A549 (cell line): ENCODE measurements around the gene PPM1L. TPM values are rescaled to one million over a fixed set of nuclear protein-coding genes. Genes with fewer than 3 reads are reported as not detected.

Experiments
- ATAC-seq, 2 experiments: fragments of 200-7000 bp in 1 of 2; fragments of >200 bp in 1 of 2; cut with Nextera tagmentation in 1 of 2; cut with Tn5 transposase in 1 of 2; 3 replicates each; pipeline versions ENCODE4 v1.8.0 to v1.9.1; 2018 to 2020; ENCODE audit warnings: mild to moderate bottlenecking in 1 of 2, moderate library complexity in 1 of 2
- CTCF ChIA-PET: fragments of 300-600 bp; sonication (Branson Sonifier 250); formaldehyde crosslinking; extraction: SDS; loops from one replicate; lab custom pipeline; 2021; ENCODE audit warnings: antibody characterized with exemption, inconsistent platforms; lab: Yijun Ruan, JAX
- POLR2A ChIA-PET: fragments of 350-600 bp; formaldehyde crosslinking; extraction: SDS; loops from one replicate; lab custom pipeline; 2021; ENCODE audit warnings: antibody characterized with exemption, inconsistent platforms; lab: Yijun Ruan, JAX
- DNase-seq, 2 experiments: peaks; one replicate each; pipeline versions ENCODE4 v3.0.0 to v3.0.0-alpha.2; 2011 to 2016; ENCODE audit warnings: low read depth in 1 of 2, low spot score in 1 of 2
- FAIRE-seq: peaks from 2 replicates; lab custom pipeline; 2011; peaks lifted over from hg19 to GRCh38; lab: Jason Lieb, UNC
- H3K27ac ChIP-seq, 2 experiments: fragments of >200 bp; sonication (Bioruptor Twin); formaldehyde crosslinking; 3 replicates each; pipeline ENCODE4 v1.5.1; 2016 to 2017
- H3K4me1 ChIP-seq: fragments of >200 bp; sonication (Bioruptor Twin); formaldehyde crosslinking; 3 replicates; pipeline ENCODE4 v1.6.1; 2016
- H3K4me2 ChIP-seq: fragments of >200 bp; sonication (Bioruptor Twin); formaldehyde crosslinking; 3 replicates; pipeline ENCODE4 v1.6.1; 2016
- H3K4me3 ChIP-seq: fragments of >200 bp; sonication (Bioruptor Twin); formaldehyde crosslinking; 3 replicates; pipeline ENCODE4 v1.5.1; 2016
- H3K9me3 ChIP-seq: fragments of >200 bp; sonication (Bioruptor Twin); formaldehyde crosslinking; 3 replicates; pipeline ENCODE4 v1.6.1; 2016
- BHLHE40 ChIP-seq: IDR thresholded peaks from 2 replicates; pipeline ENCODE4 v1.6.1; 2012; ENCODE audit warnings: low read depth, low read length, inconsistent platforms
- CEBPB ChIP-seq, 2 experiments: fragments of >200 bp in 1 of 2; sonication (Bioruptor Twin) in 1 of 2; formaldehyde crosslinking in 1 of 2; IDR thresholded peaks; 2 replicates each; pipeline ENCODE4 v1.6.1; 2012 to 2016
- CHD2 ChIP-seq: fragments of 150-350 bp; IDR thresholded peaks from 2 replicates; pipeline ENCODE4 v1.6.1; 2014; ENCODE audit warnings: low read length; ENCODE audit not compliant: partially characterized antibody
- CHD4 ChIP-seq: fragments of 200-600 bp; sonication (generic); IDR thresholded peaks from 2 replicates; pipeline ENCODE4 v1.6.1; 2016; ENCODE audit warnings: antibody characterized with exemption, mild to moderate bottlenecking, borderline replicate concordance
- ELK1 ChIP-seq: fragments of 150-350 bp; IDR thresholded peaks from 2 replicates; pipeline ENCODE4 v1.6.1; 2014; ENCODE audit warnings: low read depth, mild to moderate bottlenecking, low read length
- ESRRA ChIP-seq: fragments of 150-350 bp; IDR thresholded peaks from 2 replicates; pipeline ENCODE4 v1.6.1; 2014; ENCODE audit warnings: mild to moderate bottlenecking, low read length, borderline replicate concordance
- FOSB ChIP-seq: fragments of 250-450 bp; sonication (Bioruptor Pico); IDR thresholded peaks from 2 replicates; pipeline ENCODE4 v1.5.0; 2020; ENCODE audit warnings: mild to moderate bottlenecking, moderate library complexity
- FOSL2 ChIP-seq, 2 experiments: fragments of 450-650 bp in 1 of 2; fragments of >200 bp in 1 of 2; sonication (Bioruptor Twin) in 1 of 2; formaldehyde crosslinking; IDR thresholded peaks; 2 replicates each; pipeline versions ENCODE4 v1.5.0 to v1.6.1; 2016 to 2020; ENCODE audit warnings: mild to moderate bottlenecking in 1 of 2, moderate library complexity in 1 of 2
- FOXS1 ChIP-seq: fragments of 250-450 bp; sonication (Bioruptor Pico); IDR thresholded peaks from 2 replicates; pipeline ENCODE4 v1.5.0; 2020; ENCODE audit warnings: mild to moderate bottlenecking, moderate library complexity
- HDAC2 ChIP-seq: fragments of 200-600 bp; sonication (generic); IDR thresholded peaks from 2 replicates; pipeline ENCODE4 v1.6.1; 2016
- HOXB13 ChIP-seq: fragments of 250-450 bp; sonication (Bioruptor Pico); IDR thresholded peaks from 2 replicates; pipeline ENCODE4 v1.5.0; 2020; ENCODE audit warnings: low read depth, mild to moderate bottlenecking, moderate library complexity
- HOXB5 ChIP-seq: fragments of 250-450 bp; sonication (Bioruptor Pico); IDR thresholded peaks from 2 replicates; pipeline ENCODE4 v1.5.0; 2020; ENCODE audit warnings: mild to moderate bottlenecking, moderate library complexity
- JUNB ChIP-seq: fragments of >200 bp; sonication (Bioruptor Twin); formaldehyde crosslinking; IDR thresholded peaks from 2 replicates; pipeline ENCODE4 v1.6.1; 2016
- KDM1A ChIP-seq: fragments of 200-600 bp; sonication (generic); IDR thresholded peaks from 2 replicates; pipeline ENCODE4 v1.6.1; 2016; ENCODE audit warnings: low read depth, mild to moderate bottlenecking
- MAZ ChIP-seq: fragments of 150-350 bp; IDR thresholded peaks from 2 replicates; pipeline ENCODE4 v1.6.1; 2014; ENCODE audit warnings: antibody characterized with exemption, low read depth, low read length, borderline replicate concordance
- NFE2L2 ChIP-seq: fragments of 150-350 bp; conservative IDR thresholded peaks from 2 replicates; pipeline ENCODE4 v1.6.1; 2014; ENCODE audit warnings: low read length
- NR3C1 ChIP-seq: fragments of >200 bp; sonication (Bioruptor Twin); formaldehyde crosslinking; IDR thresholded peaks from 3 replicates; pipeline ENCODE4 v1.6.1; 2017
- PHF8 ChIP-seq: fragments of 200-600 bp; sonication (generic); IDR thresholded peaks from 2 replicates; pipeline ENCODE4 v1.6.1; 2016; ENCODE audit warnings: low read depth, mild to moderate bottlenecking, antibody characterized with exemption, moderate library complexity, borderline replicate concordance
- RAD21 ChIP-seq, 2 experiments: fragments of >200 bp in 1 of 2; sonication (Bioruptor Twin) in 1 of 2; formaldehyde crosslinking in 1 of 2; IDR thresholded peaks in 1 of 2; conservative IDR thresholded peaks in 1 of 2; 2 replicates in 1 of 2; 3 replicates in 1 of 2; pipeline ENCODE4 v1.6.1; 2012 to 2018; ENCODE audit warnings: inconsistent platforms in 1 of 2
- RCOR1 ChIP-seq: fragments of 150-350 bp; IDR thresholded peaks from 2 replicates; pipeline ENCODE4 v1.6.1; 2014; ENCODE audit warnings: antibody characterized with exemption, low read length, low read depth
- REST ChIP-seq: fragments of 200-600 bp; sonication (generic); IDR thresholded peaks from 2 replicates; pipeline ENCODE4 v1.6.1; 2016; ENCODE audit warnings: antibody characterized with exemption, mild to moderate bottlenecking, moderate library complexity
- RFX5 ChIP-seq: fragments of 450-650 bp; IDR thresholded peaks from 2 replicates; pipeline ENCODE4 v1.7.1; 2014; ENCODE audit warnings: antibody characterized with exemption, mild to moderate bottlenecking, moderate library complexity
- SMC3 ChIP-seq: fragments of >200 bp; sonication (Bioruptor Twin); formaldehyde crosslinking; IDR thresholded peaks from 3 replicates; pipeline ENCODE4 v1.6.1; 2018; ENCODE audit warnings: inconsistent platforms
- TFCP2L1 ChIP-seq: fragments of 250-450 bp; sonication (Bioruptor Pico); IDR thresholded peaks from 2 replicates; pipeline ENCODE4 v1.5.0; 2021; ENCODE audit warnings: mild to moderate bottlenecking
- TP53 ChIP-seq: fragments of 250-450 bp; sonication (Bioruptor Pico); IDR thresholded peaks from 2 replicates; pipeline ENCODE4 v1.5.0; 2021; ENCODE audit warnings: mild to moderate bottlenecking, moderate library complexity
- ZSCAN20 ChIP-seq: fragments of 250-450 bp; sonication (Bioruptor Pico); IDR thresholded peaks from 2 replicates; pipeline ENCODE4 v1.8.0; 2022; ENCODE audit warnings: mild to moderate bottlenecking, moderate library complexity
- WGBS: methylation state at CpG from one replicate; pipeline ENCODE4 v1.1.6; 2017; ENCODE audit errors: missing lambda C conversion rate; 5-methylcytosine and 5-hydroxymethylcytosine counted together
- polyA plus RNA-seq, 4 experiments: library from polyadenylated mRNA; depleted of rRNA in 3 of 4; stranded (reverse); fragments of >200 nt; fragmentation: RNase III in 1 of 4; extraction: RNeasy Plus Mini Kit Qiagen cat#74134 plus additional on column Dnase treatment in 1 of 4; gene quantifications; 2 replicates in 3 of 4; 3 replicates in 1 of 4; pipeline ENCODE4 v1.2.3, GENCODE V29; 2011 to 2017
- TF ChIP-seq, protein P1 (sequence below): IDR thresholded peaks from 2 replicates; pipeline ENCODE4 v1.6.1; 2012; ENCODE audit warnings: low read depth, borderline replicate concordance
- TF ChIP-seq, protein P2 (sequence below): fragments of 250-450 bp; sonication (Bioruptor Pico); IDR thresholded peaks from 2 replicates; pipeline ENCODE4 v1.5.0; 2021; ENCODE audit warnings: mild to moderate bottlenecking, moderate library complexity, borderline replicate concordance
- TF ChIP-seq, protein P3 (sequence below): fragments of >200 bp; sonication (Bioruptor Twin); formaldehyde crosslinking; IDR thresholded peaks from 2 replicates; pipeline ENCODE4 v1.6.1; 2016
- TF ChIP-seq, protein P4 (sequence below): IDR thresholded peaks from 2 replicates; pipeline ENCODE4 v1.6.1; 2012

The PPM1L gene
- polyA plus RNA-seq, 2 of the 4 experiments (the other 2 are of a cell fraction), result 0.27 to 0.45 TPM

DNA sequence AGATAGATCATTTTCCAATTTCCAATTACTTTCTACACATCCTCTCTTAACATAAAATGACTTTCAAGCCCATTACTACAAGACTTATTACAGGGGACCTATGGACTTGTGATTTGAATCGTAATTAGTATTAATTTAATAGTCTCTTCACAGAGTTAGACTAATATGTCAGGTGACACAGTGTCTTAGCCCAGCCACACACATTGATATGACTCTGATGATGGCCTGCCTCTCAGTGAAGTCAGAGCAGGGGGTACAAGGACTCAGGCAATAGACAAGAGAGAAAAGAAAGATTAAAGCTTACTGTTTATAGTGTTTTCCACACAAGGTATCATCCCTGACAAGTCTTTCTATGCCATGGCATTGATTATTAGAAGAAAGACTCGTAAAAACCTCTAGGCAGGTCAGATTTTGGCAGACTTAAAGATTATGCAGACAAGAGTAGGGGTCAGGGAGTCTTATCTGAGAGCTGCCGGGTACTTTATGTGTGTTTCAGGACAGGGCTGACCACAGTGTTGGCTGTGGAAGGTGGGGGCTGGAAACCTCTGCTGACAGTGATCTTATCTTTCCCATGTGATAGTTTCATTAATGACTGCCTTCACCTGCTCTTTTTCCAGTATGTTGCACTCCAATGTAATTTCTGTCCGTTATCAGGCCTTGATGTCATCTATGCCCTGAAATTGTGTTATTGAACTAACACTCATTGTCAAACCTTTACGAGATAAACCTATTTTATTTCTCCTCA, 299.0 kb downstream of the PPM1L start:
- Histone ChIP-seq H3K9me3 (no peaks in the 10 kb centered on the region), H3K4me3 (no peak overlapping the region), H3K4me2 (no peak overlapping the region), H3K4me1 (no peaks in the 10 kb centered on the region), H3K27ac (no peak overlapping the region)
- CTCF ChIA-PET, result no interaction called here
- ATAC-seq, result no peak
- TF ChIP-seq TP53 (CRISPR knock-in tag), result no peak
- TF ChIP-seq BHLHE40, result no peak
- TF ChIP-seq RFX5, result no peak
- no peak for TF ChIP-seq HOXB13 (CRISPR knock-in tag)
- no peak for TF ChIP-seq JUNB
- no peak for TF ChIP-seq CHD2
- TF ChIP-seq HOXB5, result no peak
- TF ChIP-seq SMC3, result no peak
- no peak for TF ChIP-seq NFE2L2
- TF ChIP-seq, protein P1, sequence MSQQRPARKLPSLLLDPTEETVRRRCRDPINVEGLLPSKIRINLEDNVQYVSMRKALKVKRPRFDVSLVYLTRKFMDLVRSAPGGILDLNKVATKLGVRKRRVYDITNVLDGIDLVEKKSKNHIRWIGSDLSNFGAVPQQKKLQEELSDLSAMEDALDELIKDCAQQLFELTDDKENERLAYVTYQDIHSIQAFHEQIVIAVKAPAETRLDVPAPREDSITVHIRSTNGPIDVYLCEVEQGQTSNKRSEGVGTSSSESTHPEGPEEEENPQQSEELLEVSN, result no peak
- no peak for TF ChIP-seq NR3C1
- TF ChIP-seq, protein P2, sequence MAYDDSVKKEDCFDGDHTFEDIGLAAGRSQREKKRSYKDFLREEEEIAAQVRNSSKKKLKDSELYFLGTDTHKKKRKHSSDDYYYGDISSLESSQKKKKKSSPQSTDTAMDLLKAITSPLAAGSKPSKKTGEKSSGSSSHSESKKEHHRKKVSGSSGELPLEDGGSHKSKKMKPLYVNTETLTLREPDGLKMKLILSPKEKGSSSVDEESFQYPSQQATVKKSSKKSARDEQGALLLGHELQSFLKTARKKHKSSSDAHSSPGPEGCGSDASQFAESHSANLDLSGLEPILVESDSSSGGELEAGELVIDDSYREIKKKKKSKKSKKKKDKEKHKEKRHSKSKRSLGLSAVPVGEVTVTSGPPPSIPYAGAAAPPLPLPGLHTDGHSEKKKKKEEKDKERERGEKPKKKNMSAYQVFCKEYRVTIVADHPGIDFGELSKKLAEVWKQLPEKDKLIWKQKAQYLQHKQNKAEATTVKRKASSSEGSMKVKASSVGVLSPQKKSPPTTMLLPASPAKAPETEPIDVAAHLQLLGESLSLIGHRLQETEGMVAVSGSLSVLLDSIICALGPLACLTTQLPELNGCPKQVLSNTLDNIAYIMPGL (CRISPR knock-in tag), result no peak
- TF ChIP-seq, protein P3, sequence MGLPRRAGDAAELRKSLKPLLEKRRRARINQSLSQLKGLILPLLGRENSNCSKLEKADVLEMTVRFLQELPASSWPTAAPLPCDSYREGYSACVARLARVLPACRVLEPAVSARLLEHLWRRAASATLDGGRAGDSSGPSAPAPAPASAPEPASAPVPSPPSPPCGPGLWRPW, result no peak
- TF ChIP-seq MAZ, result no peak
- no peak for TF ChIP-seq CHD4
- TF ChIP-seq, protein P4, sequence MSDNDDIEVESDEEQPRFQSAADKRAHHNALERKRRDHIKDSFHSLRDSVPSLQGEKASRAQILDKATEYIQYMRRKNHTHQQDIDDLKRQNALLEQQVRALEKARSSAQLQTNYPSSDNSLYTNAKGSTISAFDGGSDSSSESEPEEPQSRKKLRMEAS, result no peak
- TF ChIP-seq TFCP2L1 (CRISPR knock-in tag), result no peak
- TF ChIP-seq, all 56 proteins: peak for 0
- DNase-seq (no peak), FAIRE-seq (no peak)
- WGBS, result 26% methylated on average over 5 of the region's 5 CpGs
- POLR2A ChIA-PET, result no interaction called here

- FAIRE-seq (no peak), ATAC-seq (no peak), DNase-seq (no peak)
- ChIA-PET CTCF (no interaction called here), POLR2A (no interaction called here)
- Histone ChIP-seq H3K4me3 (no peak overlapping the region), H3K4me1 (no peaks in the 10 kb centered on the region), H3K4me2 (no peak overlapping the region), H3K9me3 (no peaks in the 10 kb centered on the region), H3K27ac (no peak overlapping the region)
- no peak for TF ChIP-seq TFCP2L1 (CRISPR knock-in tag)
- no peak for TF ChIP-seq FOSB (CRISPR knock-in tag)
- no peak for TF ChIP-seq HDAC2
- TF ChIP-seq ZSCAN20, result no peak
- no peak for TF ChIP-seq CEBPB (IDR thresholded peaks at IDR 0.05)
- no peak for TF ChIP-seq BHLHE40
- no peak for TF ChIP-seq KDM1A
- TF ChIP-seq HOXB13 (CRISPR knock-in tag), result no peak
- TF ChIP-seq RCOR1, result no peak
- TF ChIP-seq ELK1, result no peak
- no peak for TF ChIP-seq REST
- TF ChIP-seq PHF8, result no peak
- TF ChIP-seq SMC3, result no peak
- TF ChIP-seq MAZ, result no peak
- no peak for TF ChIP-seq RAD21 (conservative IDR thresholded peaks at IDR 0.05 in 1 of 2, IDR thresholded peaks at IDR 0.05 in 1 of 2)
- TF ChIP-seq FOSL2 (IDR thresholded peaks at IDR 0.05), result no peak
- TF ChIP-seq FOSL2 (CRISPR knock-in tag; IDR thresholded peaks at IDR 0.05), result no peak
- no peak for TF ChIP-seq ESRRA
- TF ChIP-seq CHD2, result no peak
- no peak for TF ChIP-seq FOXS1 (CRISPR knock-in tag)
- WGBS, result 19% methylated on average over 5 of the region's 5 CpGs
These were observed 308.4 kb downstream of the PPM1L start for GRCh38 chr3:161064413-161064812.
